ENCODE data around the gene TBX4.
"Not testable (repeated sequence)": the region's sequence is repeated elsewhere in the genome, so short reads cannot be mapped to it uniquely, and the experiment has no call there.

TBX4 gene

DNA sequence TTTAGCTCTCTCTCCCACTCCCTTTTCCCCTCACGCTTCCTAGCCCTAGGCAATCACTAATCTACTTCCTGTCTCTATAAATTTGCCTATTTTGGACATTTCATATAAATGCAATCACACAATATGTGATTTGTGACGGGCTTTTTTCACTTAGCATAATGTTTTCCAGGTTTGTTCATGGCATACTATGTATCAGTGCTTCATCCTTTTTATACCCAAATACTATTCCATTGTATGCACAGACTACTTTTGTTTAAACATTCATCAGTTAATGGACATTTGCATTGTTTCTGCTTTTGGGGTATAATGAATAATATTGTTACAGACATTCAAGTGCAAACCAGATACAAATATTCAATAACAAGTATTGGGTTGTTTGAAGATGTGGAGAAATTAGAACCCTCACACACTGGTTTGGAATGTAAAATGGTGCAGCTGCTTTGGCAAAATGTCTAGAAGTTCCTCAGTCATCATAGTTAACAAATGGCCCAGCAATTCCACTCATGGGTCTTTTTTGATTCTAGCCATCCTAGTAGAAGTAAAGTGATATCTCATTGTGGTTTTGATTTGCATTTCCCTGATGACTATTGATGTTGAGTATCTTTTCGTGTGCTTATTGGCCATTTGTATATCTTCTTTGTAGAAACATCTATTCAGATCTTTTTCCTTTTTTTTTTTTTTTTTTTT, 67.7 kb downstream of the TBX4 start:
- no peak overlapping the region for H3K4me3 ChIP-seq (ENCODE audit: low read length)
- TF ChIP-seq, protein P1, sequence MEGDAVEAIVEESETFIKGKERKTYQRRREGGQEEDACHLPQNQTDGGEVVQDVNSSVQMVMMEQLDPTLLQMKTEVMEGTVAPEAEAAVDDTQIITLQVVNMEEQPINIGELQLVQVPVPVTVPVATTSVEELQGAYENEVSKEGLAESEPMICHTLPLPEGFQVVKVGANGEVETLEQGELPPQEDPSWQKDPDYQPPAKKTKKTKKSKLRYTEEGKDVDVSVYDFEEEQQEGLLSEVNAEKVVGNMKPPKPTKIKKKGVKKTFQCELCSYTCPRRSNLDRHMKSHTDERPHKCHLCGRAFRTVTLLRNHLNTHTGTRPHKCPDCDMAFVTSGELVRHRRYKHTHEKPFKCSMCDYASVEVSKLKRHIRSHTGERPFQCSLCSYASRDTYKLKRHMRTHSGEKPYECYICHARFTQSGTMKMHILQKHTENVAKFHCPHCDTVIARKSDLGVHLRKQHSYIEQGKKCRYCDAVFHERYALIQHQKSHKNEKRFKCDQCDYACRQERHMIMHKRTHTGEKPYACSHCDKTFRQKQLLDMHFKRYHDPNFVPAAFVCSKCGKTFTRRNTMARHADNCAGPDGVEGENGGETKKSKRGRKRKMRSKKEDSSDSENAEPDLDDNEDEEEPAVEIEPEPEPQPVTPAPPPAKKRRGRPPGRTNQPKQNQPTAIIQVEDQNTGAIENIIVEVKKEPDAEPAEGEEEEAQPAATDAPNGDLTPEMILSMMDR (conservative IDR thresholded peaks at IDR 0.05; ENCODE audit: low read depth, low read length), result no peak
- no peak for DNase-seq (ENCODE audit: low read depth)

DNA sequence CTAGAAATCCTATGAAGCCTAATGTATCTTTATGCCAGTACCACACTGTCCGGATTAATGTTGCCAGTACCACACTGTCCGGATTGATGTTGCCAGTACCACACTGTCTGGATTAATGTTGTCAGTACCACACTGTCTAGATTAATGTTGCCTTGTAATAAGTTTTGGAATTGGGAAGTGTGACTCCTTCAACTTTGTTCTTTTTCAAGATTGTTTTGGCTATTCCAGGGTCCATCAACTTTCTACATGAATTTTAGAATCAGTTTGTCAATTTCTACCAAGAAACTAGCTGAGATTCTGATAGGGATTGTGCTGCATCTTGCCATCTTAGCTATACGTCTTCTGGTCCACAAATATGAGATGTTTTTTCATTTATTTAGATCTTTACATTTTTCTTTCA, 68.7 kb downstream of the TBX4 start:
- H3K4me3 ChIP-seq (ENCODE audit: low read length), result no peak overlapping the region
- DNase-seq (ENCODE audit: low read depth), result no peak
- TF ChIP-seq, protein P1 (conservative IDR thresholded peaks at IDR 0.05; ENCODE audit: low read depth, low read length), result no peak

DNA sequence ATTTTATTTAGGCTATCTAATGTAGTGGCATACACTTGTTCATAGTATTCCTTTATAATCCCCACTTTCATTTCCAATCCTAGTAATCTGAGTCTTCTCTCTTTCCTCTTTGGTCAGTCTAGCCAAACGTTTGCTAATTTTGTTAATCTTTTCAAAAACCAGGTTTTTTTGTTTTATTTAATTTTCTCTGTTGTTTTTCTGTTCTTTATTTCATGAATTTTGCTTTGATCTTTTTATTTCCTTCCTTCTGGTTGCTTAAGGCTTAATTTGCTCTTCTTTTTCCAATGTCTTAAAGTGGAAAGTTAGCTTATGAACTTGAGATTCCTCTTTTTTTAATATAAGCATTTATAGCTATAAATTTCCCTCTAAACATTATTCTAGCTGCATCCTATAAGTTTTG, 69.9 kb downstream of the TBX4 start:
- TF ChIP-seq, protein P1 (conservative IDR thresholded peaks at IDR 0.05; ENCODE audit: low read depth, low read length), result no peak
- no peak overlapping the region for H3K4me3 ChIP-seq (ENCODE audit: low read length)

DNA sequence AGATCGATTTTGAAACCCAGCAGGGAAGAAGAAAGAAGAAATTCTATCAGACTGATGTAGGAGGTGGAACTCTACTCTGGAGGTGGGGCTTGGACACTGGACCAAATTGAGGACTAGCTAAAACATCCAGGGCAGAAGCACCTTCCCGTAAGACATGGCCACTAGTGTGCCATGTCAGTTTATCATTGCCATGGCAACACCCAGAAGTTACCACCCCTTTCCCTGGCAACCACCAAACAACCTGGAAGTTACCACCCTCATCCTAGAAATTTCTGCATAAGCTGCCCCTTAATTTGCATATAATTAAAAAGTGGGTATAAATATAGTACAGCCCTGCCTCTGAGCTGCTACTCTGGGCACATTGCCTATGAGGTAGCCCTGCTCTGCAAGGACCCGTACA, 72.1 kb downstream of the TBX4 start:
- H3K4me3 ChIP-seq (ENCODE audit: low read length), result no peak overlapping the region
- TF ChIP-seq, protein P1 (conservative IDR thresholded peaks at IDR 0.05; ENCODE audit: low read depth, low read length), result no peak
- DNase-seq (ENCODE audit: low read depth), result no peak

More for the DNA sequence above, 69.9 kb downstream of the TBX4 start:
- no peak for DNase-seq (ENCODE audit: low read depth)

DNA sequence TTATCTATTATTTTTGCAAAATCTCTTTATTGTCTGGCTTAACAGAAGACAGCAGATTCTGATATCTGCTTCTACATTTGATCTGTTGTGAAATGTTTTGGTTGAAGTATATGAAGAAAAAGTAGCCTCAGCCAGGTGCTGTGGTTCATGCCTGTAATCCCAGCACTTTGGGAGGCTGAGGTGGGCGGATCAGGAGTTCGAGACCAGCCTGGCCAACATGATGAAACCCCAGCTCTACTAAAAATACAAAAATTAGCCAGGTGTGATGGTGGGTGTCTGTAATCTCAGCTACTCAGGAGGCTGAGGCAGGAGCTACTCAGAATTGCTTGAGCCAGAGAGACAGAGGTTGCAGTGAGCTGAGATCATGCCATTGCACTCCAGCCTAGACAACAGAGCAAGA, 75.2 kb downstream of the TBX4 start:
- not testable (repeated sequence) for H3K4me3 ChIP-seq (ENCODE audit: low read length); DNase-seq (ENCODE audit: low read depth)

DNA sequence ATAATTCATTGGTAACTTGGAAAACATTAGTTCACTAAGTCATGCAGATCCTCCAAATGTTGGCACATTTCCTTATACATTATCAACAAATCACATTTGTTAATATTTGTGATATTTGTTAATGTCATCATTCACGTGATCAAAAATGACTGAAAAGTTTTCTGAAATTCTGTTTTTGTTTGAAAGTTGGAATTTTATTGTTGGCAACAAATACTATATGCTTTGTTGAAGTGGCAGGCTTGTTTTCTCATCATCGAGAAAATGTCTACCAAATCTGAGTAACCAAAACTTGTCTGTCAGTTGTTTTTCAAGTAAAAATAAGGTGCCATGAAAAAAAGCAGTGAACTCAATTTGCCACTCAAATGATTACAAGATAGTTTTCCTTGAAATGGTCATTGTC, 75.9 kb downstream of the TBX4 start:
- no peak overlapping the region for H3K4me3 ChIP-seq (ENCODE audit: low read length)
- TF ChIP-seq, protein P1 (conservative IDR thresholded peaks at IDR 0.05; ENCODE audit: low read depth, low read length), result no peak
- DNase-seq (ENCODE audit: low read depth), result no peak

DNA sequence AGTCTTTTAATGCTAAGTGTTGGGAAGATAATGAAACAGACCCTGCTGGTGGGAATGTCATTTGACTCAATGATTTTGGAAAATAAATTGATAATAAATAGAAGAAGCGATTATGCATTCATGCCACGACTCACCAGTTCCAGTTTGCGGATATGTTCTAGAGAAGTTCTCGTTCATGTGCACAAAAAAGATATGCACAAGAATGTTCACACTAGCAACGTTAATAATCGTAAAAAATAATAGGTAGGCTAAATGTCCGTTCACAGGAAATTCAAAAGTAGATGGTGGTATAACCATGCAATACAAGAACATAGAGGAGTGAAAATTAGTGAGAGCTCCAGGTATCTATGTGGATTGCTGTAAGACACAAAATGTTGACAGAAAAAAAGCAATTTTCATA, 79.0 kb downstream of the TBX4 start:
- TF ChIP-seq, protein P1 (conservative IDR thresholded peaks at IDR 0.05; ENCODE audit: low read depth, low read length), result no peak
- no peak for DNase-seq (ENCODE audit: low read depth)

More for the DNA sequence above, 79.0 kb downstream of the TBX4 start:
- no peak overlapping the region for H3K4me3 ChIP-seq (ENCODE audit: low read length)

Data from retinal pigment epithelial cell (primary cell).